Peyer's patch (tissue), 4 donors: ENCODE measurements around the gene RESF1. TPM values are rescaled to one million over a fixed set of nuclear protein-coding genes. Genes with fewer than 3 reads are reported as not detected.

Experiments
- DNase-seq, 3 donors: peaks; one replicate each; pipeline ENCODE4 v3.0.0-alpha.2; 2017 to 2019
- H3K27ac ChIP-seq, 4 donors: fragments of 200-600 bp; sonication (generic); one replicate each; pipeline ENCODE4 v1.5.1; 2016 to 2019
- H3K27me3 ChIP-seq, 2 donors: fragments of 200-600 bp; sonication (generic); one replicate each; pipeline ENCODE4 v1.5.1; 2019
- H3K36me3 ChIP-seq, 3 donors: fragments of 200-600 bp; sonication (generic); one replicate each; pipeline ENCODE4 v1.5.1; 2016 to 2019
- H3K4me1 ChIP-seq, 4 donors: fragments of 200-600 bp; sonication (generic); one replicate each; pipeline ENCODE4 v1.5.1; 2016 to 2019
- H3K4me3 ChIP-seq, 4 donors: fragments of 200-600 bp; sonication (generic); 1 replicate in 3 of 4; 2 replicates in 1 of 4; pipeline ENCODE4 v1.5.1; 2016 to 2019; ENCODE audit warnings: mild to moderate bottlenecking in 1 of 4
- H3K9me3 ChIP-seq, 4 donors: fragments of 200-600 bp; sonication (generic); one replicate each; pipeline ENCODE4 v1.5.1; 2016 to 2019; ENCODE audit warnings: mild to moderate bottlenecking in 1 of 4
- POLR2A ChIP-seq, 2 donors: fragments of 450-650 bp; IDR thresholded peaks; one replicate each; pipeline ENCODE4 v1.5.1; 2017; ENCODE audit warnings: antibody characterized with exemption in 2 of 2, mild to moderate bottlenecking in 2 of 2, moderate library complexity in 2 of 2
- total RNA-seq, 4 donors: library from RNA; depleted of rRNA; stranded (reverse); fragments of >200 nt; gene quantifications; one replicate each; pipeline ENCODE4 v1.1.0, GENCODE V29; 2016
- TF ChIP-seq, protein P1 (sequence below), 6 experiments: fragments of 450-650 bp in 4 of 6; fragments of 200-600 bp in 2 of 6; sonication (generic) in 1 of 6; IDR thresholded peaks; one replicate each; pipeline ENCODE4 v1.5.1; 2017 to 2019; ENCODE audit warnings: antibody characterized with exemption in 6 of 6, mild to moderate bottlenecking in 3 of 6, moderate library complexity in 1 of 6

RESF1 gene
- total RNA-seq, 4 donors from 2014 or later = 91.8 to 287 (median 137) TPM

- no peaks in the 10 kb centered on the region for H3K27me3 ChIP-seq
- no peak for TF ChIP-seq POLR2A (IDR thresholded peaks at IDR 0.05)
- TF ChIP-seq, protein P1, sequence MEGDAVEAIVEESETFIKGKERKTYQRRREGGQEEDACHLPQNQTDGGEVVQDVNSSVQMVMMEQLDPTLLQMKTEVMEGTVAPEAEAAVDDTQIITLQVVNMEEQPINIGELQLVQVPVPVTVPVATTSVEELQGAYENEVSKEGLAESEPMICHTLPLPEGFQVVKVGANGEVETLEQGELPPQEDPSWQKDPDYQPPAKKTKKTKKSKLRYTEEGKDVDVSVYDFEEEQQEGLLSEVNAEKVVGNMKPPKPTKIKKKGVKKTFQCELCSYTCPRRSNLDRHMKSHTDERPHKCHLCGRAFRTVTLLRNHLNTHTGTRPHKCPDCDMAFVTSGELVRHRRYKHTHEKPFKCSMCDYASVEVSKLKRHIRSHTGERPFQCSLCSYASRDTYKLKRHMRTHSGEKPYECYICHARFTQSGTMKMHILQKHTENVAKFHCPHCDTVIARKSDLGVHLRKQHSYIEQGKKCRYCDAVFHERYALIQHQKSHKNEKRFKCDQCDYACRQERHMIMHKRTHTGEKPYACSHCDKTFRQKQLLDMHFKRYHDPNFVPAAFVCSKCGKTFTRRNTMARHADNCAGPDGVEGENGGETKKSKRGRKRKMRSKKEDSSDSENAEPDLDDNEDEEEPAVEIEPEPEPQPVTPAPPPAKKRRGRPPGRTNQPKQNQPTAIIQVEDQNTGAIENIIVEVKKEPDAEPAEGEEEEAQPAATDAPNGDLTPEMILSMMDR (IDR thresholded peaks at IDR 0.05) = no peak
- no peak overlapping the region for H3K27ac ChIP-seq
- H3K4me1 ChIP-seq = no peaks in the 10 kb centered on the region
- H3K36me3 ChIP-seq = peaks cover 0 to 27% (median 0%) of the 10 kb centered on the region in 3 donors
- no peaks in the 10 kb centered on the region for H3K9me3 ChIP-seq
- no peak overlapping the region for H3K4me3 ChIP-seq
- no peak for DNase-seq
These were observed 43.8 kb downstream of the RESF1 start for GRCh38 chr12:32002848-32003493.

- H3K4me3 ChIP-seq = no peak overlapping the region
- no peaks in the 10 kb centered on the region for H3K9me3 ChIP-seq
- no peaks in the 10 kb centered on the region for H3K27me3 ChIP-seq
- TF ChIP-seq, protein P1 (IDR thresholded peaks at IDR 0.05) = no peak
- no peak for TF ChIP-seq POLR2A (IDR thresholded peaks at IDR 0.05)
- DNase-seq = no peak
- no peak overlapping the region for H3K27ac ChIP-seq
- H3K4me1 ChIP-seq = no peaks in the 10 kb centered on the region
- H3K36me3 ChIP-seq = peaks cover 0 to 20% (median 0%) of the 10 kb centered on the region in 3 donors
These were observed 44.4 kb downstream of the RESF1 start for GRCh38 chr12:32003654-32004053.

- DNase-seq = no peak
- H3K36me3 ChIP-seq = peaks cover 0 to 6% (median 0%) of the 10 kb centered on the region in 3 donors
- H3K27ac ChIP-seq = no peak overlapping the region
- H3K4me1 ChIP-seq = no peaks in the 10 kb centered on the region
- H3K9me3 ChIP-seq = no peaks in the 10 kb centered on the region
- H3K4me3 ChIP-seq = no peak overlapping the region
- no peaks in the 10 kb centered on the region for H3K27me3 ChIP-seq
- TF ChIP-seq, protein P1 (IDR thresholded peaks at IDR 0.05) = no peak
- TF ChIP-seq POLR2A (IDR thresholded peaks at IDR 0.05) = no peak
These were observed 46.4 kb downstream of the RESF1 start for GRCh38 chr12:32005496-32006125.

Other genes starting within 250 kb of the RESF1 start
- gene AMN1, start 230.4 kb upstream of the RESF1 start, total RNA-seq = 10 to 100 TPM in 1 of 4 donors, 1 to 10 TPM in 2, under 1 TPM in 1; 0.95 to 21.5 (median 6.4) TPM
- 10 to 100 TPM in 2 of 4 donors, 1 to 10 TPM in 2; 3.5 to 39.6 (median 10.5) TPM for gene BICD1, start 147.4 kb downstream of the RESF1 start, total RNA-seq